GM19240 (cell line): ENCODE measurements around the gene MEF2C.
"Not testable (repeated sequence)": the region's sequence is repeated elsewhere in the genome, so short reads cannot be mapped to it uniquely, and the experiment has no call there.

Source experiments
- DNase-seq: peaks from one replicate; pipeline ENCODE4 v3.0.0; 2011; ENCODE audit warnings: low spot score; ENCODE audit not compliant: insufficient read length

MEF2C gene

DNA sequence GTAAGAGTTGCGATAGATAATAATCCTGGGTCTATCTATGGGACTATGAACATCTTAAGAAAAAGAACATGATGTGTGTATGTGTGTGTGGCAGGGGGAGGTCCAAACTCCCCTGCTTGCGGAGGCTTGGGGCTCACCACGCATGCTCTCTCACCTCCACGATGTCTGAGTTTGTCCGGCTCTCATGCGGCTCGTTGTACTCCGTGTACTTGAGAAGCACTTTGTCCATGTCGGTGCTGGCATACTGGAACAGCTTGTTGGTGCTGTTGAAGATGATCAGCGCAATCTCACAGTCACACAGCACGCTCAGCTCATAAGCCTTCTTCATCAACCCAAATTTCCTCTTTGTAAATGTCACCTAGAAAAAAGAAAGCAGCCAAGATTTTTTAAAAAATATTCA is 78.5 kb downstream of the MEF2C start:
- DNase-seq, result no peak

DNA sequence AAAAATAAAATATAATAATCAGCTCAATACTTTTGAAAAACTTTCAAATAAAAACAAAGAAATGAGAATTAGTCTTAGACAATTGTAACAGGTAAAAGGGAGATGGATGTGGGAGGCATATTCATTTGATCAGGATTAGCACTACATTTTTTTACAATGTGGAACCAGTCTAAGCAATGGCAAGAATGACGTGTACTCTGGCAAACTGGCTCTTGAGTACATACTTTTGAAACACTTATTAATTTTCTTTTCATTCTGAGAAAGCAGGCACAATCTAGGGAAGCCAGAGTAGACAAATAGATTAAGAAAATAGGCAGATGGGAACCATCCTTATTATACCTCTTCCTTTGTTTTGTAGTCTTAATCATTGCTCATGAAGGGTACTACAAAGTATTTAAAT is 79.7 kb downstream of the MEF2C start:
- DNase-seq, result no peak

DNA sequence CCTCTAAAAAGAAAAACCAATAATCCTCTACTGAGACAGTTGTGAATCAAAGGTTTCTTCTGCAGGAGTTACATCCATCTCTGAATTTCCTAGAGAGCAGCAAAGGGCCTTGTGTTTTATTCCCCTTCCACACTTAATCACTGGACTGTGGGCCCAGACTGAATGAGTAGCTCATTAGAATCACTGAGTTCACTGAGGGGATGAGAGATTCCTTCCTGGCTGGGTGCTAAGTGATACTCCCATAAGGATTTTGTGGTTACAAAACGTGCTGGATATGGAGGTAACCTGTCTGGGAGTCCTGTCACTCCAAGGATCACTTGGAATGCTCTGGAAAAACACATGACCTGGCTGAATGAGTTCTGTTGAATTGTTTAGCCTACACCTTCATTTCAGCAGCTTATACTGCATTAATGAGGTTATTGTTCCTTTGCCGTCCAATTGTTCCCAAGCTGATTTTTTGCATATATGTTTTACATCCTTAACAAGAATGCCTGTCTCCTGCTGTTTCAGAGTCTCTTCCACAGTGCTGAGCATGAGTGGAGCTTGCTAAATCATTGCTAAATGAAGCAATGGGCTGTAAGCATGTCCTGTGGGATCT is 82.9 kb downstream of the MEF2C start:
- no peak for DNase-seq

DNA sequence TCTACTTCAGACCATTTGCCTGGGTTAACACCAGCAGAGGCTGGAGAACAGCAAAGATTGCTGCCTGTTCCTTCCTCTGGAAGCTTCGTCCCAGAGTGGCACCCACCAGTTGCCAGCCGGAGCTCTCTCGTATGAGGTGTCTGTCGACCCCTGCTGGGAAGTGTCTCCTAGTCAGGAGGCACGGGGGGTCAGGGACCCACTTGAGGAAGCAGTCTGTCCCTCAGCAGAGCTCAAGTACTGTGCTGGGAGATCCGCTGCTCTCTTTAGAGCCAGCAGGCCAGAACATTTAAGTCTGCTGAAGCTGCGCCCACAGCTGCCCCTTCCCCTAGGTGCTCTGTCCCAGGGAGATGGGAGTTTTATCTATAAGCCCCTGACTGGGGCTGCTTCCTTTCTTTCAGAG is 84.1 kb downstream of the MEF2C start:
- DNase-seq, result not testable (repeated sequence)

DNA sequence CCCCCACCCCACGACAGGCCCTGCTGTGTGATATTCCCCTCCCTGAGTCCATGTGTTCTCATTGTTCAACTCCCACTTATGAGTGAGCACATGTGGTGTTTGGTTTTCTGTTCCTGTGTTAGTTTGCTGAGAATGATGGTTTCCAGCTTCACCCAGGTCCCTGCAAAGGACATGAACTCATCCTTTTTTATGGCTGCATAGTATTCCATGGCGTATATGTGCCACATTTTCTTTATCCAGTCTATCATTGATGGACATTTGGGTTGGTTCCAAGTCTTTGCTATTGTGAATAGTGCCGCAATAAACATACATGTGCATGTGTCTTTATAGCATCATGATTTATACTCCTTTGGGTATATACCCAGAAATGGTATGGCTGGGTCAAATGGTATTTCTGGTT is 89.2 kb downstream of the MEF2C start:
- not testable (repeated sequence) for DNase-seq

DNA sequence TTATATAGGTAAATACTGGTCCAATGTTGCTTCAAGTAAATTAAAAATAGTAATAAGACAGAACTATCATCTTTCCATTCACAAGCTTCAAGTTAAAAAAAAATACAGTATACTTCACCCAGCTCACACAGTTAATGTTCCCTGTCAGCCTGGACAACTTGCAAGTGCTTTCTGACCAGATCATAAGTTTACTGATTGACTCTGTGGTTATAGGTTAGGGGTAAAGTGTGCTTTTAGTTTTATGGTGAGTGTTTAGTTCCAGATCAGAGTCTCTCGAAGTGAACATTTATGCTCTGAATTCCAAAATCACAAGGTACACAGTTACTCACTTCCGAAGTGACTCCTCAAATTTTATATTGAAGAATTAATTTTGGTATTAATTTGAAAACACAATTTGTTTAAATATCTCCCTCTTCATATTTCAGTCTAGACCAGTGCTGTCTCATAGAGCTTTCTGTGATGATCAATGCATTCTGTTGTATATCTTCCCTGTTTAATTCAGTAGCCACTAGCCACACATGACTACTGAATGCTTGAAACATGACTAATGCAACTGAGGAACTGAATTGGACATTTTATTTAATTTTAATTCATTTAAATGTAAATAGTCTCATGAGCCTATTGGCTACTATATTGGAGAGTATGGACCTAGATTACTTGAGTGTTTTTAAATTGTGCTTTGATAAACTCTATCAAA is 90.7 kb downstream of the MEF2C start:
- no peak for DNase-seq

DNA sequence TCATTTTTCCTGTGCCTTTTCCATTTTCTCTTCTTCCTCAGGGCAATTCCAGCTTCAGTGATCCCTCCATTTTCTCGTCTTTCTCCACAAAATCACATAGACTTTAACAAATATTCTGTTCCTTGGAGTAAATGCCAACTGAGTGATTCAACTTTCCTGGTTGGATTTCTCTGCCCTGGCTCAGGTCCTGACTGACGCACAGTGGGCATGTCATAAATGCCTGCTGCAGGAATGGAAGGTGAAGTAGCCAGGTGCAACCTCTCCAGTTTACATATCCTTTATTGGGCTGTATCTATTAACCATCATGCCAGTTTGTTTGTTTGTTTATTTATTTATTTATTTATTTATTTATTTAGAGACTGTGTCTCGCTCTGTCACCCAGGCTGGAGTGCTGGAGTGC is 95.1 kb downstream of the MEF2C start:
- DNase-seq, result no peak

DNA sequence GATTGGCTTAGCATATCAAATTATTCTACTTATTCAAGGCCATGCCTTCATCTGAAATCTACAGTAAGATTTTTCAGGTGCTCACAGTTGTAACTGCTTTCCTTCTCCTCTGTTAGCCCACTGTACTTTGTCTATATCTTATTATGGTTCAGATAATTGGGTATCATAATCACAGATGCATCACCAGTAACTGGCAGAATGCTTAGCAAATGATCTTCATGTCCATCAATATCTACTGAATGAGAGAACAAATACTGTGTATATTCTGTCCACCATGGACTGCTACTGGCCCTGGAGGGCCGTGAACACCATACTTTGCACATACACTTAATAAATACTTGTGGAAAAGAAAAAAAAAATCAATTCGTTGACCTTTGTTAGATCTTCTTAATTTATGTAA is 96.2 kb downstream of the MEF2C start:
- no peak for DNase-seq

DNA sequence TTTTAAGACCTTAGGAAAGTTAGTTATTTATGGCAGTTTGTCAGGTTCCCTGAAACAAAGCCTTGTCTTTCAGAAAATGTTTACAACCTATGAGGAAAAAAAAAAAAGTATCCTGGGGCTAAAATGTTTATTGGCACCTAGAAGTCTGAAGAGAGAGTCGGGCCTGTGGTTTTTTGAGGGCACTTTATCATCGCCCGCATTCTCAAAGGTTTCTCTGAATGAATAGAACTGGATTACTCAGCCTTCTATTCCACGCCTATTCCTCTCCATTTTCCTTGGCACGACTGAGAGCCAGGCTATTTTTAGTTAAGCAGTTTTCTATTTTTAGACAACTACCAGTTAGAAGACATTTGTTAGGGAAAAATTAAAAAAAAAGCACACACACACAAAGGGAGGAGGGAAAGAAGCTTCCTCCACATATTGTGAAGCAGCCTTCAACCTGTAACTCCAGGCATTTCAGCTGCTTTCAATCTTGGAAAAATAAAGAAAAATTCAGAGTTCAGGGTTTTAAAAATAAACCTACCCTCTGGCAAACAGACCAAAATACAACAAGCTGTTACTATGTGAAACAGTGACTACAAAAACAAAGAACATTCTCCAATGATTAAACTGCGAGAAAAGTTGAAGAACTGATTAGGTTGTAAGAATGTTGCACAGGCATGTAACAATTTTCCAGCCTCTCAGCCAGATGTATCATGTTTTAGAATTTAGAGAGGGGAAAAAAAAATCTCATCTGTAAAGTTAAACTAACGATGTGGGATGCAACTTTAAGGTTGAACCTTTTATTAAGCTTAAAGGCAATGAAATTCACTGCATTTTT is 97.0 kb downstream of the MEF2C start:
- DNase-seq, result no peak

DNA sequence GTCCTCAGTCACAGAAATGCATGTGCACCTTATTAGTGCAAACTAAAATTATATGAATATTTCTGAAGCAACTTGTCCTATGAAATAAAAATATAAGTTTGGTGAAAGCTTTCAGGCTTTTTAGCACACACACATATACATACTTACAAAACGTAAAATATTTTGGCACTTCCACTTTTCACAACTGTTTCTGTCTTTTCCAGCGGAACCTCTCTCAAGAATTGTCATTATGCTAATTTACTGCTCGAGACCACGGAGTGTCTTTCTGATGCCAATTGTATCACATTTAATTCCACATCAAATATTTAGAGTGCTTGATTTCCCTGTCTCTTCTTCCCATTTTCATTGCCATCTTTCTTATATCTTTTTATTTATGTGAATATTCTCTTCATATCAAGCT is 100.4 kb downstream of the MEF2C start:
- DNase-seq, result no peak

DNA sequence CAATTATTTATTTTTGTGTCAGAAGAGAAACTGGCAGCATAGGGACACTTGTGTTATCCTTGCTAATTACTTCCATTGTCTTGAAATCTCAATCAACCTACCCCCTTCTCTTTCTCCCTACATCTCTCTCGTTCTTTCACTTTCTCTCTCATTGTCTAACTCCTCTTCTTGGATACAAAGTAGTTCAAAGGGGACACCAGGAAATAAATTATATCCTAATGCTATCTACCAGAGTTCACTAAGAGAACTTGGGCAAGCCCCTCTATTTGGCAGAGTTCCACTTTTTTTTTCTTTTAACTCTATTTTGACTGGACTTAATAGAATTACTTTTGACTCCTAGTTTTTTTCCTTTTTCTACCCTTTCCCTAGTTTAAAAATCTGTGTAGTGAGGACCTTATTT is 102.2 kb downstream of the MEF2C start:
- no peak for DNase-seq

DNA sequence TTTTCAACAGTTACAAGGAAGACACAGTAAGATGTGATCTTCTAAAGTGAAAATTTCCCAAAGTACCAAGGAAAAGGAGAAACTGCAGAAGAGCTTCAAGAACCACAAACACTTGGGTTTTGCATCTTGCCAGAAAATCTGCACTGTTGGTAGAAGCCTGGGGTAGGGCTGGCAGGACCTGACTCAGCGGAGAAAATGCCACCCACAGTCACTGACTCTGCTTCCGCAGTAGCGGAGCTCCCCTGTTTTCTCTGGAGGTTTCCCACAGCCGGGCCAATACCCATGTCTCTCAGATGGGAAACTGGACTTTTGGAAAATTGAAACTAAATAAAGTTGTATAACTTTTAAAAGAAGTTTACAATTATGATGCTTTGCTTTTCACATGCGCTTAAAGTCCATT is 104.2 kb downstream of the MEF2C start:
- no peak for DNase-seq

DNA sequence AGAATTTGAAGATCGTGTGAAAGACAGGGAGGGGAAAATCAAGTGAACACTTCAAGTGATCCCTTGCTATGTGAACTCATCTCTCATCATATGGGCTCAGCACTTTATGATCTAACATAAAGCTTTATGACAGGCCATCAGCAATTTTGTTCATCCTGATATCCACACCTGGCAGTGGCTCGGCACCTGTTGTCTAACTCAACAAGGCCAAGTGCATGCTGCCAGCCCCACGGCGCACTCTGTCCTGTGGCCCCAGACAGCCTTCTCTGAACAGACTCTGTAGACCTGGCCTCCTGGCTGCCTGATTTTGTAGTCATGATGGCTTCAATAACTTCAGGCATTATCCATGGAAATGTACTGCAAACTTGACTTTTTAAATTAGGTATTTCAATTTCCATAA is 106.3 kb downstream of the MEF2C start:
- no peak for DNase-seq

DNA sequence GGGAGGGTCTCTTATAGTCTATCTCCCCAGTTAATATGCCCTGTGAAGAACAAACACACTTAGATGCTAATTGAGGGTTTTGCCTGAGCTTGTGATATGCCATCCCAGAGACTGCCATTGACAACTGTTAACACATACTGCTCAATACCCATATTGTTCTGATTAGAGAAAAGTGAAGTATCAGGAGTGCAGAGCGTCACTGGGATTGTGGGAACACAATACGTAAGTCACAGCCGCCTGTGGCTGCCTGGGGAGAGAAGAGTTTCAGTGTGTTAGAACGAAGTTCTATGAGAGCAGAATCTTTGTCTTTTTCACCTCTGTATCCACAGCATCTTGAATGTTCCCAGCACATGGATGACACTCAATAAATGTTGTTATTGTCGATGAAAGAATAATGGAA is 110.2 kb downstream of the MEF2C start:
- no peak for DNase-seq

DNA sequence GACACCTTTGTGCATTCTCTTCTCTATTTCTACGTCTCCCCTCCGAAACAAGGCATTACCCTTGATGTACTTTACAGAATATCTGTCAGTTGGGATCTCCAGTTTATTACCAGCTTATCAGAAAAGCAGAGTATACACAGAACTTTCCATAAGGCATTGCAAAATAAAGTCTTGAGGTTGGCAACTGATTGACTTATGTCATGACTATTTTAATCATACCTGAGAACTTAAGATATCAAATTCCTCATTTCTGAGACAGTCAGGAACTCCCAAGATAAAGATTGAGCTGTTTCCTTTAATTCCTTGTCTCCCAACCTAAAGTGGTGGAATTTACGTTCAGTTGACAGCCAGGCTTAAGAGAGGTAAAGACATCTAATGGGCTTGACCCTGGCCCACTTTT is 110.9 kb downstream of the MEF2C start:
- no peak for DNase-seq

DNA sequence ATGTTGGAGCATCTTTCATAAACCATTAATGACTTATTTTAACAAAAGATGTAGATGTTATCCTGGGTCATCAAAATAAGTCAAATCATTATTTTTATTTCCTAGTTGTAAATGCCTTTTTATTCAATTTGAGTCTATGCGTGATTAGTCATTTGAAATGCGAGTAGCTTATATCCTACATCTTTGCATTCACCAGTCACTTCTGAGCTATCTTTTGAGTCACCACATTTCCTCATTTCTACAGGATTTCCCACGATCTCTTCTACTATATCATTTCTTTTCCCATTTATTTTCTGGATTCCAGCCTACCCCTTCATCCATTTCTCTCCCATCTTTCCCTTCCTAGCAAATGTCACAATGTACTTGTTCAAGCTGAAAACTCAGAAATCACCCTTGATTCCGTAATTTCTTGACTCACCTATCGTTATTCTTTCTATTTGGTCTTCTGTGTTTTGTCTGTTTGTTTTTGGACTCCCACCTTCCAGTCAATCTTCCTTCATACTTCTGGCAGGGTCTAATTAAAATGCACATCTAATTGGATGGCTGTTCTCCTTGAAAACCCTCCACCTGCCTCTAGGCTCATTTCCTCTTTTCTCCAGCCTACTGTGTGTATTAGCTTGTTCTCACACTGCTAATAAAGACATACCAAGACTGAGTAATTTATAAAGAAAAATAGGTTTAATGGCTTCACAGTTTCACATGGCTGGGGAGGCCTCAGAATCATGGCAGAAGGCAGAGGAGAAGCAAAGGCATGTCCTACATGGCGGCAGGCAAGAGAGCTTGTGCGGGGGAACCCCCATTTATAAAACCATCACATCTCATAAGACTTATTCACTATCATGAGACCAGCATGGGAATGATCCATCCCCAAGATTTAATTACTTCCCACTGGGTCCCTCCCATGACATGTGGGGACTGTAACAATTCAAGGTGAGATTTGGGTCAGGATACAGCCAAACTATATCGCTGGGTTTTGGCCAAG is 112.4 kb downstream of the MEF2C start:
- DNase-seq, result no peak

DNA sequence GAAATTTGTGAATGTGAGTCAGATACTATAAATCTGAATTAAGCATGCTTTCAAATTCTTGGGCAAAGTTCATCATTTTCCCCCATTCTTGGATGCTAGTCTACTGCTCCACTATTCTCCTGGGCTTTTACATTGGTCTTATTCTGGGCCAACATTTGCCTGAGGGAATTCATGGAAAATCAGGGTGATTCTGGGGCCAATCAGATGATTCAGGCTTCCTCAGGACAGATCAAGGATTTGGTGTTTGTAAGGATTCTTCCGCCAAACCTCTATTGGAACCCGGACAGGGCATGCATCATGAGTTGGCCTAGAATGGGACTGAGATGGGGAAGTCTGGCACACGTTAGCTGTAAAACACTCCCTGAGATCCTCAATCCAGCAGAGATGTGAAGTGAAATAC is 113.8 kb downstream of the MEF2C start:
- no peak for DNase-seq

DNA sequence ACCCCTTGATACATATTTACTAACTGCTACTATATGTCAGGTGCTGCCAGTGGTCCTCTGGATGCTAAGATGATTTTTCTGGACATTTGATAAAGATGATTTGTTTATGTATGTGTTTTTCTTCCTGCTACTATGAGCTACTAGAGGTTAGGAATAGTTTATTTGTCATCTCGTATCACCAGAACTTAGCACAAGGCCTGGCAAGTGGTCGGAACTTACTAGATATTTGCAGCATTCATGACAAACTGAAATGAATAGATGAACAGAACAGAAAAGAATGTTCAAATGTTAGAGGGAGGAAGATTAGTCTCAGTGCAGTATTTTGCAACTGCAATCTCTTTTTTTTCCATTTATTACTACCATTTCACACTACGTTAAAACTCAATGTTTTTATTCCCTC is 114.6 kb downstream of the MEF2C start:
- no peak for DNase-seq

DNA sequence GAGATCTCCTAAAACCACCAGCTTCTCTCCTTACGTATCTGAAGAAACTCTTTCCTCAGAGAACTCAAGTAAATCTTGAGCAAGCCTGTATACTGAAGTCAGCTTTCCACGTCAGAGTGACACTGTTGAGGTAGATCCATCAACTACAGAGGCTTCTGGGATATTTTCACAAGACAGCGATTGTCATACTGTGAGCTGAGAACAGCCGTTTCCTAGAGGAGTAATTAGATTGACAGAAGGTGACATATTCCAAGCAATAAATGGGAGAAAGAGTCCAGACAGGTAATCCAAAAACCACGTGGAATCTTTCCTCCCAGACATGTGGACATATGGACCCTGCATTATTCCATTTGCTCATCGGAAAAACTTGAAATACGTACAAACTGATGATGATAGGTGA is 117.2 kb downstream of the MEF2C start:
- DNase-seq, result no peak

DNA sequence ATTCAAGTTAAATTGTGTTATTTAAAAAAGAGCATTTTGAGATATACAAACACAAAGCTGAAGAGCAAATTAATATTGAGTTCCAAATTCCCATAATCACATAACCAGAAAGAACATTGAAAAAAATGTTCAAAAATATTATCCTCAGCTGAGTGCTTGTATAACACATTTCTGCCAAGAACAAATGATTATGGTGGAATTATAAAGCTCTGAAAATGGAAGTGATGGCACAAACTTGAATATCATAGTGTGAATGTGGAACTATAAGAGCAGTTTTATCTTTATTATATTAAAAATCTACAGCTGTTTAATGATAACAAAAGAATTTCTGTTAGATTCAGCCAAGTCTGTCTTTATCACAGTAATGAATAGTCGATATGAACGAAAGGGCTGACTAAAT is 117.8 kb downstream of the MEF2C start:
- no peak for DNase-seq

DNA sequence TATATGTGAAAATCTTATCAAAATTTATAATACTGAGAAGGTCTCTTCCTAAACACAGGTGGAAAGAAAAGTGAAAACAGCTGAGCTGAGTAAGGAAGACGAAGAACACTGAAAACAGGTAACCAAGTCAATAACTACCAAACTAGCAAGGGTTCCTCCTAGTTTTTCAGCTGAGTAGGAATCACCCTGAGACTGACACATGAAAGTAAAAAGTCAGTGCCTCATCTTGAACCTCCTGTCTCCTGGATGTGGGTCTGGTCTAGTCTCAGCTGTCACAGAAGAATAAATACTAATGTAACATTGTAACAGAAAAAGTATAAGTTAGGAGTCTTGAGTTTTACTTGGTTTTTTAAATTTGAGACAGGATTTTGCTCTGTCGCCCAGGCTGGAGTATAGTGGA is 121.0 kb downstream of the MEF2C start:
- no peak for DNase-seq
